ENCODE measurements around the gene TNRC6C. TPM values are rescaled to one million over a fixed set of nuclear protein-coding genes. Genes with fewer than 3 reads are reported as not detected.

TNRC6C gene
- total and polyA plus RNA-seq, 2 experiments from 2014 or later, result 4.2 to 5.6 TPM

DNA sequence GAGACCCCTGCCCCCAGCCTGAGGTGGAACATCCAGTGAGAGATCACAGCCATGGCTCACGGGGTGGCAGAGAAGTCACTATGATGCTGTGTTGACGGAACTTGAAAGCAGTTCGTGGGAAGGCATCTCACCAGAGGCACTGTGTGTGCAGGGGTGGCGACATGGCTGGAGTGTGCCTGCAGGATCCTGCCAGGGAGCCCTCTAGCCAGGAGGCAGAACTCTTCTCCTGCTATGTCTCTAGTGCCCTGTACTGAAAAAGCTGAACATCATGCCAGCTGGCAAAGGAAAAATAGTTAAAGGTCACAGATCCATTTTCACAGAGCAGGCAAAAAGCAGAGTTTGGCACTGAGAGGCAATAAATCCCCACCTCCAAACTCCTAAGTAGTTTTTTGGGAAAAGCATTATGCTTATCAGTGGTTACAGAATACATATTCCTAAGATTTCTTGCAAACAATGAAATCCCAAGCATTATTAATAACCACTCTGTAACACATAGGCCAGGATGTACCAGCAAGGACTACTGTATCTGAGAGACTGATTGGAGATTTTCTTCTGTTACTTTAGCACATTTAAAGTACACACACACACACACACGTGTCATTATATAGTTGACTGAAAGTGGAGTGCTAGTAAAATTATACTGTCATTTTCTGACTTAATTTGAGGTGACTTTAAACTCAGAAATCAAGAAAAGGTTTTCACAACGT lies 36.8 kb downstream of the TNRC6C start:
- Histone ChIP-seq H3K4me2 (no peak overlapping the region), H3K4me1 (ENCODE audit: insufficient read depth) (no peaks in the 10 kb centered on the region), H3K9me3 (ENCODE audit: low read depth) (no peaks in the 10 kb centered on the region), H3K79me2 (peaks cover 53% of the 10 kb centered on the region), H3K27me3 (no peaks in the 10 kb centered on the region), H3K4me3 (no peak overlapping the region), H3K9me2 (replicated peaks; ENCODE audit: insufficient read depth) (no peaks in the 10 kb centered on the region), H3K36me3 (replicated peaks; ENCODE audit: insufficient read depth, low read depth) (no peaks in the 10 kb centered on the region), H2AFZ (no peak overlapping the region), H3K27ac (no peak overlapping the region), H4K20me1 (ENCODE audit: insufficient read depth, poor library complexity, severe bottlenecking) (peaks cover 11% of the 10 kb centered on the region)
- no peak for DNase-seq (ENCODE audit: low spot score)
- 78% methylated on average over 6 of the region's 6 CpGs for WGBS (ENCODE audit: low lambda C conversion rate, missing lambda C conversion rate)
- TF ChIP-seq EZH2 (IDR thresholded peaks at IDR 0.05; ENCODE audit: borderline replicate concordance) (no peak), EZH2phosphoT487 (IDR thresholded peaks at IDR 0.05; ENCODE audit: low read depth, severe bottlenecking, unreplicated experiment) (no peak)
- TF ChIP-seq, protein P1, sequence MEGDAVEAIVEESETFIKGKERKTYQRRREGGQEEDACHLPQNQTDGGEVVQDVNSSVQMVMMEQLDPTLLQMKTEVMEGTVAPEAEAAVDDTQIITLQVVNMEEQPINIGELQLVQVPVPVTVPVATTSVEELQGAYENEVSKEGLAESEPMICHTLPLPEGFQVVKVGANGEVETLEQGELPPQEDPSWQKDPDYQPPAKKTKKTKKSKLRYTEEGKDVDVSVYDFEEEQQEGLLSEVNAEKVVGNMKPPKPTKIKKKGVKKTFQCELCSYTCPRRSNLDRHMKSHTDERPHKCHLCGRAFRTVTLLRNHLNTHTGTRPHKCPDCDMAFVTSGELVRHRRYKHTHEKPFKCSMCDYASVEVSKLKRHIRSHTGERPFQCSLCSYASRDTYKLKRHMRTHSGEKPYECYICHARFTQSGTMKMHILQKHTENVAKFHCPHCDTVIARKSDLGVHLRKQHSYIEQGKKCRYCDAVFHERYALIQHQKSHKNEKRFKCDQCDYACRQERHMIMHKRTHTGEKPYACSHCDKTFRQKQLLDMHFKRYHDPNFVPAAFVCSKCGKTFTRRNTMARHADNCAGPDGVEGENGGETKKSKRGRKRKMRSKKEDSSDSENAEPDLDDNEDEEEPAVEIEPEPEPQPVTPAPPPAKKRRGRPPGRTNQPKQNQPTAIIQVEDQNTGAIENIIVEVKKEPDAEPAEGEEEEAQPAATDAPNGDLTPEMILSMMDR (IDR thresholded peaks at IDR 0.05; ENCODE audit: poor library complexity), result no peak

DNA sequence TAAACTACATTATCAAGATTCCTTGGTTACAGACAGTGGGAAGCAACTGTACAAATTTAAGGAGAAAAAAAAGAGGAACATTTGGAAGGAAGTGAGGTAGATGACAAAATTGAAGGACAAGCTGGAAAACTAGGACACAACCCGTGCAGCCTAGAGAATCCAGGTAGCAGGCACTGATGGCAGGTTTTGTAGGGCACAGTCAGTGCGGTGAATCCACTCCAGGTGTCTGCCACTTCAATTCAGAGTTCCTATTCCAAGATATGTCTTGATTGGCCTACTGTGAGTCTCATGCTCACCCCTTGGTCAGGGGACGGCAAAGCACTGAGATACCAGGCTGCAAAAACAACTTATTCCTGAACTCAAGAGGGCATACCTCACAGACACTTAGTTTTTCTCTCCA lies 37.8 kb downstream of the TNRC6C start:
- peaks cover 51% of the 10 kb centered on the region for H3K79me2 ChIP-seq
- peaks cover 11% of the 10 kb centered on the region for H4K20me1 ChIP-seq (ENCODE audit: insufficient read depth, poor library complexity, severe bottlenecking)
- H3K4me3 ChIP-seq, result no peak overlapping the region
- no peak overlapping the region for H2AFZ ChIP-seq
- no peak for DNase-seq (ENCODE audit: low spot score)
- no peaks in the 10 kb centered on the region for H3K9me2 ChIP-seq (replicated peaks; ENCODE audit: insufficient read depth)
- H3K27ac ChIP-seq, result no peak overlapping the region
- TF ChIP-seq, protein P1 (IDR thresholded peaks at IDR 0.05; ENCODE audit: poor library complexity), result no peak
- TF ChIP-seq EZH2phosphoT487 (IDR thresholded peaks at IDR 0.05; ENCODE audit: low read depth, severe bottlenecking, unreplicated experiment) (no peak), EZH2 (IDR thresholded peaks at IDR 0.05; ENCODE audit: borderline replicate concordance) (no peak)
- H3K36me3 ChIP-seq (replicated peaks; ENCODE audit: insufficient read depth, low read depth), result no peaks in the 10 kb centered on the region
- no peaks in the 10 kb centered on the region for H3K27me3 ChIP-seq
- no peaks in the 10 kb centered on the region for H3K9me3 ChIP-seq (ENCODE audit: low read depth)
- H3K4me1 ChIP-seq (ENCODE audit: insufficient read depth), result no peaks in the 10 kb centered on the region
- no peak overlapping the region for H3K4me2 ChIP-seq
- 94% methylated on average over 3 of the region's 3 CpGs for WGBS (ENCODE audit: low lambda C conversion rate, missing lambda C conversion rate)

DNA sequence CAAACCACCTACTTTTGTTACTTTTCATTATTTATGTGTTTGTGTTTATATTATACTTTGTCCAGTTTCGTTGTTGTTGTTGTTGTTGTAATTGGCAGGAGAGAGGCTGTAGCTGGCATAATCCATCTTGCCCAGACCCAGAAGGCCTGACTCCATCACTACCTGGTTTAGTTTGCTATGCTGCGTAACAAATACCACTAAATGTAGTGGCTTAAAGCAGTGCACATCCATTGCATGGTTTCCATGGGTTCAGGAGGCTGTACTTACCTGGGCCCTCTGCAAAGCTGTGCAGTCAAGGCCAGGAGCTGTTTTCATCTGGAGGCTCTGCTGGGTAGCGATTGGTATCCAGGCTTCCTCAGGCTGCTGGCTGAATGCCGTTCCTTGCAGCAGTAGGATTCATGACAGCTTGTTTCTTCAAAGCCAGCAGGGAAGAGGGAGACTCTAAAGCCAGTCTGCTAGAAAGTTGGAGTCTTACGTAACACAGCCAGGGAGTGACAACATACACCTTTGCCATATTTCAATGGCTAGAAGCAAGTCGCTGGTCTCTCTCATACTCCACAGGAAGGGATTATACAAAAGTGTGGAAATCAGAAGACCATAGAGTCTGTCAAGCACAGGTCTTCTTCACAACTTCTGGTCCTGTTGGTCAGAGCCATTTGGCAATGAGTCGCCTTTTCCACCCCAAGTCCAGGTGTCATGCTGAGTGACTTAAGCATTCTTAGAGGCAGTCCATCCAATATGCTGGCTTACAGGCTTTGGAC lies 41.1 kb downstream of the TNRC6C start:
- H3K9me3 ChIP-seq (ENCODE audit: low read depth), result no peaks in the 10 kb centered on the region
- no peaks in the 10 kb centered on the region for H3K36me3 ChIP-seq (replicated peaks; ENCODE audit: insufficient read depth, low read depth)
- no peak overlapping the region for H3K27ac ChIP-seq
- peaks cover 45% of the 10 kb centered on the region for H3K79me2 ChIP-seq
- no peaks in the 10 kb centered on the region for H3K9me2 ChIP-seq (replicated peaks; ENCODE audit: insufficient read depth)
- H3K27me3 ChIP-seq, result no peaks in the 10 kb centered on the region
- 93% methylated on average over 7 of the region's 7 CpGs for WGBS (ENCODE audit: low lambda C conversion rate, missing lambda C conversion rate)
- no peaks in the 10 kb centered on the region for H3K4me1 ChIP-seq (ENCODE audit: insufficient read depth)
- TF ChIP-seq EZH2 (IDR thresholded peaks at IDR 0.05; ENCODE audit: borderline replicate concordance) (no peak), EZH2phosphoT487 (IDR thresholded peaks at IDR 0.05; ENCODE audit: low read depth, severe bottlenecking, unreplicated experiment) (no peak)
- TF ChIP-seq, protein P1 (IDR thresholded peaks at IDR 0.05; ENCODE audit: poor library complexity), result no peak
- H3K4me2 ChIP-seq, result no peak overlapping the region
- H3K4me3 ChIP-seq, result no peak overlapping the region
- no peak for DNase-seq (ENCODE audit: low spot score)
- H2AFZ ChIP-seq, result no peak overlapping the region
- H4K20me1 ChIP-seq (ENCODE audit: insufficient read depth, poor library complexity, severe bottlenecking), result peaks cover 11% of the 10 kb centered on the region

Measured in hepatocyte (in vitro differentiated cells).